Suprapubic skin (tissue), 4 donors: Measurements from ENCODE around the gene AMPH. TPM values are rescaled to one million over a fixed set of nuclear protein-coding genes. Genes with fewer than 3 reads are reported as not detected.
A peak's percentile ranks its signal among the peaks of the same experiment; 100 is the strongest.

Source experiments
- DNase-seq, 2 donors: peaks; one replicate each; pipeline ENCODE4 v3.0.0-alpha.2; 2019; ENCODE audit warnings: low spot score in 2 of 2
- H3K27ac ChIP-seq: fragments of 200-600 bp; sonication (generic); one replicate; pipeline ENCODE4 v1.5.1; 2019
- H3K27me3 ChIP-seq: fragments of 200-600 bp; sonication (generic); one replicate; pipeline ENCODE4 v1.5.1; 2019
- H3K36me3 ChIP-seq: fragments of 200-600 bp; sonication (generic); one replicate; pipeline ENCODE4 v1.5.1; 2019
- H3K4me1 ChIP-seq: fragments of 200-600 bp; sonication (generic); one replicate; pipeline ENCODE4 v1.5.1; 2019
- H3K4me3 ChIP-seq: fragments of 200-600 bp; sonication (generic); one replicate; pipeline ENCODE4 v1.5.1; 2019; ENCODE audit warnings: mild to moderate bottlenecking
- H3K9me3 ChIP-seq: fragments of 200-600 bp; sonication (generic); one replicate; pipeline ENCODE4 v1.5.1; 2019
- EP300 ChIP-seq: sonication (generic); formaldehyde crosslinking; IDR thresholded peaks from one replicate; pipeline ENCODE4 v1.6.1; 2017; ENCODE audit warnings: antibody characterized with exemption
- POLR2A ChIP-seq, 2 donors: fragments of 450-650 bp; IDR thresholded peaks; one replicate each; pipeline ENCODE4 v1.6.1; 2017; ENCODE audit warnings: antibody characterized with exemption in 2 of 2, mild to moderate bottlenecking in 2 of 2, moderate library complexity in 2 of 2
- POLR2AphosphoS5 ChIP-seq, 3 donors: sonication (generic); formaldehyde crosslinking; IDR thresholded peaks; one replicate each; pipeline ENCODE4 v1.6.1; 2017; ENCODE audit warnings: antibody characterized with exemption in 3 of 3
- WGBS: methylation state at CpG from one replicate; pipeline ENCODE4 v1.1.5; 2018; 5-methylcytosine and 5-hydroxymethylcytosine counted together
- total RNA-seq, 4 donors: library from RNA; depleted of rRNA; stranded (reverse); fragments of >200 nt; gene quantifications; one replicate each; pipeline ENCODE4 v1.1.0, GENCODE V29; 2016
- TF ChIP-seq, protein P1 (sequence below), 2 donors: fragments of 200-600 bp in 1 of 2; fragments of 450-650 bp in 1 of 2; sonication (generic) in 1 of 2; IDR thresholded peaks; one replicate each; pipeline ENCODE4 v1.5.1; 2016 to 2019; ENCODE audit warnings: antibody characterized with exemption in 2 of 2, mild to moderate bottlenecking in 1 of 2, moderate library complexity in 1 of 2

Gene AMPH
- total RNA-seq, 4 donors from 2014 or later: 1.7 to 6.3 (median 2.3) TPM

DNA sequence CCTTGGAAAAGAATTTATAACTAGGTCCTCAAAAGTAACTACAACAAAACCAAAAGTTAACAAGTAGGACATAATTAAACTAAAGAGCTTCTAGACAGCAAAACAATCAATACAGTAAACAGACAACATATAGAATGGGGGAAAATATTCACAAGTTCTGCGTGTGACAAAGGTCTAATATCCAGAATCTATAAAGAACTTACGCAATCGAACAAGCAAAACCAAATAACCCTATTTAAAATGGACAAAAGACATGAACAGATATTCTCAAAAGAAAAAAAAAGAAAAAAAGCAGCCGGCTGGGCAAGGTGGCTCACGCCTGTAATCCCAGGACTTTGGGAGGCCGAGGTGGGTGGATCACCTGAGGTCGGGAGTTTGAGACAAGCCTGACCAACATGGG is 33.8 kb upstream of the AMPH start:
- no peaks in the 10 kb centered on the region for H3K9me3 ChIP-seq
- no peaks in the 10 kb centered on the region for H3K4me1 ChIP-seq
- 87% methylated on average over 7 of the region's 7 CpGs for WGBS
- no peak overlapping the region for H3K4me3 ChIP-seq
- TF ChIP-seq POLR2AphosphoS5 (IDR thresholded peaks at IDR 0.05): no peak
- TF ChIP-seq EP300: no peak
- TF ChIP-seq, protein P1, sequence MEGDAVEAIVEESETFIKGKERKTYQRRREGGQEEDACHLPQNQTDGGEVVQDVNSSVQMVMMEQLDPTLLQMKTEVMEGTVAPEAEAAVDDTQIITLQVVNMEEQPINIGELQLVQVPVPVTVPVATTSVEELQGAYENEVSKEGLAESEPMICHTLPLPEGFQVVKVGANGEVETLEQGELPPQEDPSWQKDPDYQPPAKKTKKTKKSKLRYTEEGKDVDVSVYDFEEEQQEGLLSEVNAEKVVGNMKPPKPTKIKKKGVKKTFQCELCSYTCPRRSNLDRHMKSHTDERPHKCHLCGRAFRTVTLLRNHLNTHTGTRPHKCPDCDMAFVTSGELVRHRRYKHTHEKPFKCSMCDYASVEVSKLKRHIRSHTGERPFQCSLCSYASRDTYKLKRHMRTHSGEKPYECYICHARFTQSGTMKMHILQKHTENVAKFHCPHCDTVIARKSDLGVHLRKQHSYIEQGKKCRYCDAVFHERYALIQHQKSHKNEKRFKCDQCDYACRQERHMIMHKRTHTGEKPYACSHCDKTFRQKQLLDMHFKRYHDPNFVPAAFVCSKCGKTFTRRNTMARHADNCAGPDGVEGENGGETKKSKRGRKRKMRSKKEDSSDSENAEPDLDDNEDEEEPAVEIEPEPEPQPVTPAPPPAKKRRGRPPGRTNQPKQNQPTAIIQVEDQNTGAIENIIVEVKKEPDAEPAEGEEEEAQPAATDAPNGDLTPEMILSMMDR (IDR thresholded peaks at IDR 0.05): no peak
- TF ChIP-seq POLR2A (IDR thresholded peaks at IDR 0.05): no peak
- no peak for DNase-seq
- H3K36me3 ChIP-seq: no peaks in the 10 kb centered on the region
- H3K27me3 ChIP-seq: no peaks in the 10 kb centered on the region
- H3K27ac ChIP-seq: no peak overlapping the region

DNA sequence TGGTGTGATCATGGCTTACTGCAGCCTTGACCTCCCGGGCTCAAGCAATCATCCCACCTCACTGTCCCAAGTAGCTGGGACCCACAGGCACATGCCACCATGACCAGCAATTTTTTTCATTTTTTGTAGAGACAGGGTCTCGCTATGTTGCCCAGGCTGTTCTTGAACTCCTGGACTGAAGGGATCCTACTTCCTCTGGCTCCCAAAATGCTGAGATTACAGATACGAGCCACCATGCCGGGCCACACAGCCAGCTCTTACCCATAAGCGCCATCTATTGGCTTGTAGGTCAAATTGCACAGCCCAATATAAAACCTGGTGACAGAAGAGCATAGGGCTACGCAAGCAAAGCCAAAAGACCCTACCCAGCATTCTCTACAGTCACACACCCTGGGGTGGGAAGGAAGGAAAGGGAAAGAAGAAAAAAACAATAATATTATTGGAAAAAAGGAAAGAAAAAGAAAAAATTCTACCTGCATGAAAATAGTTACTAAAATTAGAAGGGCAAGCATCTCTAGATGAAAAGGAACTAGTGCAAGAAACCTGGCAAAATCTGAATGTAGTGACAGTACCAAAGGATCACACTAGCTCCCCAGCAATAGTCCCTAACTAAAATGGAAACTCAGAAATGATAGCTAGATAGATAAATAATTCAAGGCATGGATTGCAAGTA is 29.4 kb upstream of the AMPH start:
- no peaks in the 10 kb centered on the region for H3K4me1 ChIP-seq
- H3K27me3 ChIP-seq: peaks cover 5% of the 10 kb centered on the region
- whole genome bisulfite sequencing: 32% methylated on average over 6 of the region's 6 CpGs
- DNase-seq: no peak
- H3K27ac ChIP-seq: no peak overlapping the region
- no peaks in the 10 kb centered on the region for H3K36me3 ChIP-seq
- TF ChIP-seq POLR2AphosphoS5 (IDR thresholded peaks at IDR 0.05) (no peak), EP300 (no peak), POLR2A (IDR thresholded peaks at IDR 0.05) (no peak)
- TF ChIP-seq, protein P1 (IDR thresholded peaks at IDR 0.05): peak in 1 of 2 donors; percentile 23
- no peaks in the 10 kb centered on the region for H3K9me3 ChIP-seq
- H3K4me3 ChIP-seq: no peak overlapping the region

DNA sequence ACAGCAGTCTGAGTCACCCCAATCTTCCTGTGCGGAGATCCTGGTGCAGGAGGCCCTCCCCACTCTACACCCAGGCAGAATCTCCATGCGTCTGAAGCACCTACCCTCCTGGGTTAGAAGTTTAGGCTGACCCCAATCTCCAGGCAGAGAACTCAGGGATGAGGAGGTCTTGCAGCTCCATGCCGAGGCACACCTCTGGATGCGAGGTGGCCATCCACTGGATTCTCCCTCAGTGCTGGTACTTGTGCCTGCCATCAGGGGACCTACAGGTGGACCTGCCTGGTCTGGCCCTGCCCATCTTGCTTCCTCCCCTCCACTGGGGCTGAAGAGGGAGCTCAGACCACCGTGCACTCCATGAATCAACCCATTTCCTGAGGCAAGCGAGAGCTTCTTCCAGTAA is 28.8 kb upstream of the AMPH start:
- no peaks in the 10 kb centered on the region for H3K36me3 ChIP-seq
- no peaks in the 10 kb centered on the region for H3K4me1 ChIP-seq
- H3K27ac ChIP-seq: no peak overlapping the region
- no peak for DNase-seq
- H3K9me3 ChIP-seq: no peaks in the 10 kb centered on the region
- H3K27me3 ChIP-seq: peaks cover 5% of the 10 kb centered on the region
- TF ChIP-seq POLR2A (IDR thresholded peaks at IDR 0.05) (no peak), EP300 (no peak), POLR2AphosphoS5 (IDR thresholded peaks at IDR 0.05) (no peak)
- TF ChIP-seq, protein P1 (IDR thresholded peaks at IDR 0.05): no peak
- WGBS: 93% methylated on average over 5 of the region's 6 CpGs
- no peak overlapping the region for H3K4me3 ChIP-seq

DNA sequence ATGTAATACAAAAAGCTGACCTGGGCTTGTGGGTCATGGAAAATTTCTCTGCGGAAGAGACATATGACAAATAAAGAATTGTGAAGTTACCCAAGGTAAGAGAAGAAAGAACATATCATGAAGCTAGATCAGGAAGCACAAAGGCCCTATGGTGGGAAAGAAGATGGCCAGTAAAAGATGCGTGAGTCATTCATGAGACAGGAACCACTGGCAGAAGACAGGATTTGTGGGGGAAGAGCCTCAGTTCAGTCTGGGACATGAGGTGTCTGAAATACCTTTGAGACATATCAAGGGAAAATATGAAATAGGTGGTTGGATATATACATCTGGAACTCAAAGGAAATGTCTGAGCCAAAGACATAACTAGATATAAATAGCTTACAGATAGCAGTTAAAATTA is 27.7 kb upstream of the AMPH start:
- H3K4me1 ChIP-seq: no peaks in the 10 kb centered on the region
- 93% methylated on average over 2 of the region's 2 CpGs for WGBS
- H3K36me3 ChIP-seq: no peaks in the 10 kb centered on the region
- no peak overlapping the region for H3K27ac ChIP-seq
- no peak for DNase-seq
- TF ChIP-seq POLR2A (IDR thresholded peaks at IDR 0.05): no peak
- TF ChIP-seq EP300: no peak
- TF ChIP-seq POLR2AphosphoS5 (IDR thresholded peaks at IDR 0.05): no peak
- TF ChIP-seq, protein P1 (IDR thresholded peaks at IDR 0.05): no peak
- H3K4me3 ChIP-seq: no peak overlapping the region
- H3K27me3 ChIP-seq: peaks cover 5% of the 10 kb centered on the region
- H3K9me3 ChIP-seq: no peaks in the 10 kb centered on the region

- Histone ChIP-seq H3K36me3 (no peaks in the 10 kb centered on the region), H3K4me1 (no peaks in the 10 kb centered on the region), H3K9me3 (no peaks in the 10 kb centered on the region), H3K27ac (no peak overlapping the region), H3K27me3 (peaks cover 5% of the 10 kb centered on the region), H3K4me3 (no peak overlapping the region)
- 68% methylated on average over 1 of the region's 1 CpG for WGBS
- TF ChIP-seq, protein P1 (IDR thresholded peaks at IDR 0.05): no peak
- DNase-seq: no peak
Observed at GRCh38 chr7:38656968-38657367, 25.8 kb upstream of the AMPH start.
